CD4-positive, alpha-beta T cell (primary cell): ENCODE results near the gene SUPT4H1. TPM values are rescaled to one million over a fixed set of nuclear protein-coding genes. Genes with fewer than 3 reads are reported as not detected.

Experiments used
- ATAC-seq: fragments of 200-7000 bp; cut with Tn5 transposase; one replicate; pipeline ENCODE4 v1.10.0; 2022; ENCODE audit warnings: mild to moderate bottlenecking; ENCODE audit not compliant: poor library complexity
- CTCF ChIA-PET: fragments of 350-600 bp; sonication (Branson Sonifier 250); formaldehyde crosslinking; loops from one replicate; lab custom pipeline; 2021; ENCODE audit warnings: antibody characterized with exemption, inconsistent platforms; lab: Charles Lee
- POLR2A ChIA-PET: fragments of 350-600 bp; sonication (Branson Sonifier 250); formaldehyde crosslinking; loops from one replicate; lab custom pipeline; 2021; ENCODE audit warnings: antibody characterized with exemption, inconsistent platforms; lab: Charles Lee
- DNase-seq, 14 experiments: peaks; one replicate each; pipeline ENCODE4 v3.0.0-alpha.2; 2013 to 2020; ENCODE audit warnings: mixed read lengths in 2 of 14
- H3K27ac ChIP-seq, 2 donors: one replicate each; pipeline versions ENCODE4 v1.5.1 to v1.7.0; 2013; ENCODE audit warnings: low read length in 2 of 2, low read depth in 1 of 2, mild to moderate bottlenecking in 1 of 2
- H3K27me3 ChIP-seq, 2 experiments: 1 replicate in 1 of 2; 2 replicates in 1 of 2; pipeline versions ENCODE4 v1.6.1 to v1.7.0; 2013; ENCODE audit warnings: low read length in 2 of 2, control low read depth in 1 of 2, mild to moderate bottlenecking in 1 of 2, moderate library complexity in 1 of 2; ENCODE audit not compliant: insufficient read depth in 2 of 2, control insufficient read depth in 1 of 2
- H3K36me3 ChIP-seq: one replicate; pipeline ENCODE4 v1.6.1; 2013; ENCODE audit warnings: low read length, control low read depth; ENCODE audit not compliant: insufficient read depth
- H3K4me1 ChIP-seq: one replicate; pipeline ENCODE4 v1.6.1; 2013; ENCODE audit warnings: low read length, control low read depth; ENCODE audit not compliant: insufficient read depth
- H3K4me3 ChIP-seq: one replicate; pipeline ENCODE4 v1.5.1; 2013; ENCODE audit warnings: mild to moderate bottlenecking, low read length, moderate library complexity
- H3K9me3 ChIP-seq, 2 experiments: 1 replicate in 1 of 2; 2 replicates in 1 of 2; pipeline versions ENCODE4 v1.6.1 to v1.7.0; 2013; ENCODE audit warnings: low read length in 2 of 2, mild to moderate bottlenecking in 2 of 2, control low read depth in 1 of 2, moderate library complexity in 1 of 2; ENCODE audit not compliant: control insufficient read depth in 1 of 2, insufficient read depth in 1 of 2
- H3K27ac Mint-ChIP-seq: one replicate; pipeline ENCODE4 v1.8.0; 2020; ENCODE audit warnings: mixed read lengths
- H3K27me3 Mint-ChIP-seq: one replicate; pipeline ENCODE4 v1.8.0; 2021; ENCODE audit warnings: mixed read lengths
- H3K36me3 Mint-ChIP-seq: one replicate; pipeline ENCODE4 v1.8.0; 2021; ENCODE audit warnings: low read depth, mixed read lengths
- H3K4me1 Mint-ChIP-seq: one replicate; pipeline ENCODE4 v1.8.0; 2021; ENCODE audit warnings: low read depth, mixed read lengths
- H3K4me3 Mint-ChIP-seq: one replicate; pipeline ENCODE4 v1.8.0; 2020; ENCODE audit warnings: mild to moderate bottlenecking, mixed read lengths
- H3K9me3 Mint-ChIP-seq: one replicate; pipeline ENCODE4 v1.8.0; 2020; ENCODE audit warnings: mixed read lengths
- CTCF ChIP-seq: fragments of 200-600 bp; IDR thresholded peaks from one replicate; pipeline ENCODE4 v1.8.0; 2022; ENCODE audit warnings: antibody characterized with exemption, mild to moderate bottlenecking
- intact Hi-C, 2 experiments: fragments of 100-400 bp; cut with DNase I in 1 of 2; cut with micrococcal nuclease in 1 of 2; formaldehyde crosslinking; loops; one replicate each; pipeline versions ENCODE4 v1.15.1 to v1.9.0; 2023 to 2025; cut with DNase I, micrococcal nuclease
- total RNA-seq, 174 experiments: library from RNA in 2 of 174; stranded (reverse) in 2 of 174; gene quantifications; one replicate each; pipeline ENCODE4 v1.2.3 and lab custom pipeline; 2021 to 2026

SUPT4H1 gene
- total RNA-seq, 2 experiments from 2014 or later: 46.5 to 47.0 TPM

DNA sequence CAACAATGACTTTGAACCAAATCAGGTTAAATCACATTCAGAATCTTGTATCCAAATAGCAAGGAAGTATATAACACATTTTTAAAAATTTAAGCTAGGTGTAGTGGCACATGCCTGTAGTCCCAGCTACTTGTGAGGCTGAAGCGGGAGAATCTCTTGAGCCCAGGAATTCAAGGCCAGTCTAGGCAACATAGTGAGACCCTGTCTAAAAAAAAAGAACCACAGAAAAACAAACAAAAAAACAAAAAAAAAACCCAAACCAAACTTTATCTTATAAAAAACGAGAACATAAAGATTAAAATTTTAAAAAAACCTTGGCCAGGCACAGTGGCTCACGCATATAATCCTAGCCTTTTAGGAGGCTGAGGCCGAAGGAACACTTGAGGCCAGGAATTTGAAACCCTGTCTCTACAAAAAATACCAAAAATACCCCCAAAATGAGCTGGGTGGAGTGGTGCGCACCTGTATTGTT lies 11.6 kb downstream of the SUPT4H1 start:
- H3K27me3 ChIP-seq: no peaks in the 10 kb centered on the region
- ATAC-seq: no peak
- H3K4me3 Mint-ChIP-seq: peak overlapping the region; percentile 90
- no peaks in the 10 kb centered on the region for H3K27me3 Mint-ChIP-seq
- TF ChIP-seq CTCF: no peak
- peaks cover 60% of the 10 kb centered on the region for H3K36me3 Mint-ChIP-seq
- peaks cover 16% of the 10 kb centered on the region for H3K36me3 ChIP-seq
- peaks cover 100% of the 10 kb centered on the region for H3K4me1 ChIP-seq
- H3K9me3 Mint-ChIP-seq: no peaks in the 10 kb centered on the region
- peak overlapping the region; percentile 84 for H3K4me3 ChIP-seq
- ChIA-PET POLR2A (interaction anchor here (1.1 to 18.5 kb wide), 5 partner anchors 16 to 121 kb away, joined by 3 to 1359 read pairs (median 35); partner anchors contain the start of genes MKS1, RNF43, SUPT4H1 and TSPOAP1), CTCF (interaction anchor here (0.6 to 9.0 kb wide), 5 partner anchors 11 to 27 kb away, joined by 3 to 211 read pairs (median 5); partner anchors contain the start of genes SUPT4H1 and TSPOAP1)
- H3K27ac Mint-ChIP-seq: peak overlapping the region; percentile 84
- H3K9me3 ChIP-seq: no peaks in the 10 kb centered on the region
- intact Hi-C loops: loop anchor here in 1 of 2 experiments (5.0 to 10.0 kb wide), 2 partner anchors 333 to 874 kb away; partner anchors contain the start of genes SMG8 and SRSF1
- H3K4me1 Mint-ChIP-seq: peaks cover 100% of the 10 kb centered on the region
- peak overlapping the region; percentile 97 to 98 for H3K27ac ChIP-seq
- no peak for DNase-seq

DNA sequence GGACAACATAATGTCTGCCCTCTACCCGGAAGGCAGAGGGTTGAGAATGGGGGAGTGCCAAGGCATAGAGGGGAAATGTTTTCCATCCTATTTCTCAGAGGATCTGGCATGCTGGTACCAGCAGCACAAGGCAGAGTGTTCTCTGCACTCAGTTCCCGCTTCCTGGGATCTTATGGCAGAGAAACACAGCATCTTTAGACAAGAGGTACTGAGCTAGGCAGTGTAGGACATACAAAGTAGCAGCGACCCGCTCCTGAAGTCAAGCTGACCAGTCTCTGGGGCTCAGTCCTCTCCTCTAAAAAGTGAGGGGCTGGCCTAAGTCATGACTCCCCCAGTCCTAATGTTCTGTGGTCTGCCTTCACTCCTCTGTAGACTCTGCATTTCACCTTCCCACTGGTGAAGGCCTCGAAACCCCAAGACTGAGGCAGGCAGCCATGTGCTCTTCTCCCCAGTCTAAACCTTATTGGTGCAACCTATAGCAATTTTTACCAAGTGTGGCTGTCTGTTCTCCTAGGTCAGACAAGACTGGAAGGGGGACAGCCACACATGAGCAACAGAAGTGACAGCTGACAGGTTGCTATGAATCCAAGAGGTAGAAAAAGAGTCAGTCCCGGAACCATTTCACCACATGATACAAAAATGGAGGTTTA lies 12.1 kb downstream of the SUPT4H1 start:
- ChIA-PET POLR2A (interaction anchor here (1.1 to 18.5 kb wide), 5 partner anchors 16 to 121 kb away, joined by 3 to 1359 read pairs (median 35); partner anchors contain the start of genes MKS1, RNF43, SUPT4H1 and TSPOAP1), CTCF (interaction anchor here (0.9 to 9.0 kb wide), 3 partner anchors 12 to 20 kb away, joined by 3 to 211 read pairs (median 10); partner anchors contain the start of genes SUPT4H1 and TSPOAP1)
- Histone ChIP-seq H3K9me3 (no peaks in the 10 kb centered on the region), H3K4me1 (peaks cover 100% of the 10 kb centered on the region), H3K27me3 (no peaks in the 10 kb centered on the region), H3K27ac (peak overlapping the region; percentile 97 to 98), H3K4me3 (peak overlapping the region; percentile 84), H3K36me3 (peaks cover 10% of the 10 kb centered on the region)
- Mint-ChIP-seq H3K27ac (peak overlapping the region; percentile 84), H3K36me3 (peaks cover 57% of the 10 kb centered on the region), H3K27me3 (no peaks in the 10 kb centered on the region), H3K9me3 (no peaks in the 10 kb centered on the region), H3K4me1 (peaks cover 99% of the 10 kb centered on the region), H3K4me3 (peak overlapping the region; percentile 90)
- TF ChIP-seq CTCF: no peak
- intact Hi-C loops: loop anchor here (1.0 to 10.0 kb wide), 9 partner anchors 11 to 1255 kb away; partner anchors contain the start of genes AKAP1 (in 1 of the 2), MRPS23 (in 1 of the 2), MTMR4 (in 1 of the 2) and SMG8 (in 1 of the 2)
- DNase-seq (peak in 3 of 14 experiments; percentile 25 to 70 (median 62)), ATAC-seq (no peak)
